WERI-Rb-1 (cell line): ENCODE results near the gene TMPRSS9.
A peak's percentile ranks its signal among the peaks of the same experiment; 100 is the strongest.

Experiments used
- DNase-seq: peaks from one replicate; pipeline ENCODE4 v3.0.0-alpha.2; 2020
- H3K27ac ChIP-seq: fragments of 250-450 bp; sonication (Bioruptor Pico); 2 replicates; pipeline ENCODE4 v1.5.1; 2020; ENCODE audit warnings: mild to moderate bottlenecking, moderate library complexity
- H3K27me3 ChIP-seq: fragments of 250-450 bp; sonication (Bioruptor Pico); 2 replicates; pipeline ENCODE4 v1.5.1; 2021; ENCODE audit warnings: mild to moderate bottlenecking, low read depth, moderate library complexity; ENCODE audit not compliant: insufficient read depth, severe bottlenecking
- H3K36me3 ChIP-seq: fragments of 250-450 bp; sonication (Bioruptor Pico); 2 replicates; pipeline ENCODE4 v1.5.1; 2020; ENCODE audit warnings: mild to moderate bottlenecking, moderate library complexity
- H3K4me3 ChIP-seq: 2 replicates; pipeline ENCODE4 v1.5.1; 2011; ENCODE audit warnings: low read depth, mild to moderate bottlenecking, control low read depth, low read length
- H3K9me3 ChIP-seq: fragments of 250-450 bp; sonication (Bioruptor Pico); 2 replicates; pipeline ENCODE4 v1.5.1; 2021; ENCODE audit warnings: mild to moderate bottlenecking, moderate library complexity; ENCODE audit not compliant: severe bottlenecking
- CTCF ChIP-seq: IDR thresholded peaks from 2 replicates; pipeline ENCODE4 v1.5.1; 2011; ENCODE audit warnings: low read depth, mild to moderate bottlenecking, control low read depth, inconsistent platforms, low read length

TMPRSS9 gene

GRCh38 chr19:2353887-2354592 is 6.0 kb upstream of the TMPRSS9 start:
- H3K36me3 ChIP-seq, result peaks cover 8% of the 10 kb centered on the region

GRCh38 chr19:2354670-2355069 is 5.4 kb upstream of the TMPRSS9 start:
- Histone ChIP-seq H3K9me3 (no peaks in the 10 kb centered on the region), H3K36me3 (peaks cover 8% of the 10 kb centered on the region), H3K4me3 (no peak overlapping the region), H3K27me3 (no peaks in the 10 kb centered on the region), H3K27ac (no peak overlapping the region)
- TF ChIP-seq CTCF, result no peak
- DNase-seq, result no peak

More at GRCh38 chr19:2353887-2354592, 6.0 kb upstream of the TMPRSS9 start:
- no peak for DNase-seq
- no peak overlapping the region for H3K27ac ChIP-seq
- TF ChIP-seq CTCF, result no peak
- no peaks in the 10 kb centered on the region for H3K27me3 ChIP-seq
- H3K4me3 ChIP-seq, result no peak overlapping the region
- no peaks in the 10 kb centered on the region for H3K9me3 ChIP-seq

GRCh38 chr19:2355168-2356035 is 4.7 kb upstream of the TMPRSS9 start:
- Histone ChIP-seq H3K27ac (no peak overlapping the region), H3K9me3 (no peaks in the 10 kb centered on the region), H3K27me3 (no peaks in the 10 kb centered on the region), H3K36me3 (peaks cover 8% of the 10 kb centered on the region), H3K4me3 (no peak overlapping the region)
- DNase-seq, result no peak
- TF ChIP-seq CTCF, result no peak

- H3K4me3 ChIP-seq, result no peak overlapping the region
- H3K27ac ChIP-seq, result no peak overlapping the region
- peak; percentile 16; the same call in 1 of the 2 replicates for TF ChIP-seq CTCF
- no peak for DNase-seq
- H3K36me3 ChIP-seq, result peaks cover 4% of the 10 kb centered on the region; the same call in 1 of the 2 replicates
- no peaks in the 10 kb centered on the region for H3K27me3 ChIP-seq
- no peaks in the 10 kb centered on the region for H3K9me3 ChIP-seq
Measured at GRCh38 chr19:2356036-2356646, 3.9 kb upstream of the TMPRSS9 start.

- H3K27me3 ChIP-seq, result no peaks in the 10 kb centered on the region
- no peak for DNase-seq
- no peak for TF ChIP-seq CTCF
- no peak overlapping the region for H3K27ac ChIP-seq
- no peak overlapping the region for H3K4me3 ChIP-seq
- H3K36me3 ChIP-seq, result peaks cover 4% of the 10 kb centered on the region; the same call in 1 of the 2 replicates
- no peaks in the 10 kb centered on the region for H3K9me3 ChIP-seq
Measured at GRCh38 chr19:2357279-2358206, 2.5 kb upstream of the TMPRSS9 start.
